ENCODE measurements around the gene ARHGEF4.

Gene ARHGEF4

DNA sequence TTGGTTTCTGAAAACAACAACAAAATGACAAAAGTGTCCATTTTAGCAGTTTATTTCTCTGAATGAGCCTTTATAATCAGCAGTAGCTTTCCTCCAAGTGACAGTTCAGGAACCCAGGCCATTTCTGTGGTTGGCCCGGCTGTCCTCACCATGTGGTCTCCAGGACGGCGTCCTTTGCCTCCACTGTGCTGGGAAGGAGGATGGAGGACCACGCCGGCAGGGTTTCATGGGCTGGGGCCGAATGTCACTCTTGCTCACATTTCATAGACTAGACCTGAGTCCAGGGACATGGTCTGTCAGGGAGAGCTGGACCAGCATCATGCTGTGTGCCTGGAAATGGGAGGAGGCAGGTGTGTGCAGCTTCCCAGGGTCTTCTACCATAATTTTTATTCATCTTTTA lies 50.9 kb downstream of the ARHGEF4 start:
- TF ChIP-seq CTCF (conservative IDR thresholded peaks at IDR 0.05; ENCODE audit: low read length) (no peak), EZH2phosphoT487 (IDR thresholded peaks at IDR 0.05; ENCODE audit: borderline replicate concordance) (no peak)
- no peaks in the 10 kb centered on the region for H3K36me3 ChIP-seq (ENCODE audit: insufficient read depth, low read length)
- H3K27me3 ChIP-seq (ENCODE audit: insufficient read depth, low read length, poor library complexity, severe bottlenecking) = no peaks in the 10 kb centered on the region
- no peak overlapping the region for H3K4me3 ChIP-seq (ENCODE audit: low read length, poor library complexity, severe bottlenecking)
- no peak overlapping the region for H3K9ac ChIP-seq (ENCODE audit: low read depth, low read length, poor library complexity, severe bottlenecking)
- H3F3A ChIP-seq (ENCODE audit: low read depth) = no peaks in the 10 kb centered on the region
- H3K9me2 ChIP-seq (replicated peaks; ENCODE audit: low read depth, low read length) = no peaks in the 10 kb centered on the region
- no peaks in the 10 kb centered on the region for H3K79me2 ChIP-seq (ENCODE audit: insufficient read depth, low read length)
- H3K9me3 ChIP-seq (ENCODE audit: insufficient read depth, low read depth, low read length) = no peaks in the 10 kb centered on the region
- no peak overlapping the region for H3K4me2 ChIP-seq (ENCODE audit: low read depth, low read length, poor library complexity, severe bottlenecking)
- H4K20me1 ChIP-seq (ENCODE audit: insufficient read depth, low read length, poor library complexity, severe bottlenecking) = no peaks in the 10 kb centered on the region
- no peak overlapping the region for H2AFZ ChIP-seq (ENCODE audit: low read length)
- no peaks in the 10 kb centered on the region for H3K4me1 ChIP-seq (ENCODE audit: insufficient read depth, low read length, poor library complexity, severe bottlenecking)

DNA sequence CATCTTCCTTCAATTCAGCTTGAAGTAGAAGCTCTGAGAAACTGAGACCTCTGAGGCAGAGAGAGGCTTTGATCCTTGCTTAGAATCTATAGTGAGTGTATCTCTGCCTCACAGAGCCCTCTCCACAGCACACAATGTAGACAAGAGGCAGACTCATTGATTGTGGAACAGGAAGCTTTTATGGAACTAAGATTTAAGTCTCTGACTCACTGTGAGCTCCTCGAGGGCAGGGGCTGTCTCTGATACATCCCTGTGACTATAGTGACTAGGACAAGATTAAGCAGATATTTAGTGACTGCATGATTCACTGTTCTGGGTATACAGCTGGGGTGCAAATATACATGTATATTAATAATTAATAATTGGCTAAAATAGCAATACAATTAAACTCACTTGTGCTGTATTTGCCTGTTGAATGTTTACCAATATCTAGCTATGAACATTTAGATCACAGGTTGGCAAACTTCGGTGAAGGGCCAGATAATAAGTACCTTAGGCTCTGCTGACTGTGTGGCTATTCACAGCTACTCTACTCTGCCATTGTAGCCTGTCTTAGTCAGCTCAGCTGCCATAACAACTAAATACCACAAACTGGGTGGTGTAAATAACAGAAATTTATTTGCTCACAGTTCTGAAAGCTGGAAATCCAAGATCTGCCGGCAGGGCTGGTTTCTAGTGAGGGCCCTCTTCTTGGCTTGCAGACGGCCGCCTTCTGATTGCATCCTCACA lies 54.4 kb downstream of the ARHGEF4 start:
- H3F3A ChIP-seq (ENCODE audit: low read depth) = no peaks in the 10 kb centered on the region
- no peak overlapping the region for H2AFZ ChIP-seq (ENCODE audit: low read length)
- H3K79me2 ChIP-seq (ENCODE audit: insufficient read depth, low read length) = no peaks in the 10 kb centered on the region
- no peaks in the 10 kb centered on the region for H3K27me3 ChIP-seq (ENCODE audit: insufficient read depth, low read length, poor library complexity, severe bottlenecking)
- H3K4me3 ChIP-seq (ENCODE audit: low read length, poor library complexity, severe bottlenecking) = no peak overlapping the region
- H4K20me1 ChIP-seq (ENCODE audit: insufficient read depth, low read length, poor library complexity, severe bottlenecking) = no peaks in the 10 kb centered on the region
- no peaks in the 10 kb centered on the region for H3K36me3 ChIP-seq (ENCODE audit: insufficient read depth, low read length)
- H3K4me2 ChIP-seq (ENCODE audit: low read depth, low read length, poor library complexity, severe bottlenecking) = no peak overlapping the region
- TF ChIP-seq CTCF (conservative IDR thresholded peaks at IDR 0.05; ENCODE audit: low read length) = no peak
- no peak for TF ChIP-seq EZH2phosphoT487 (IDR thresholded peaks at IDR 0.05; ENCODE audit: borderline replicate concordance)
- H3K9me3 ChIP-seq (ENCODE audit: insufficient read depth, low read depth, low read length) = no peaks in the 10 kb centered on the region; the same call in 1 of the 2 replicates
- H3K4me1 ChIP-seq (ENCODE audit: insufficient read depth, low read length, poor library complexity, severe bottlenecking) = no peaks in the 10 kb centered on the region
- no peaks in the 10 kb centered on the region for H3K9me2 ChIP-seq (replicated peaks; ENCODE audit: low read depth, low read length)
- no peak overlapping the region for H3K9ac ChIP-seq (ENCODE audit: low read depth, low read length, poor library complexity, severe bottlenecking)

DNA sequence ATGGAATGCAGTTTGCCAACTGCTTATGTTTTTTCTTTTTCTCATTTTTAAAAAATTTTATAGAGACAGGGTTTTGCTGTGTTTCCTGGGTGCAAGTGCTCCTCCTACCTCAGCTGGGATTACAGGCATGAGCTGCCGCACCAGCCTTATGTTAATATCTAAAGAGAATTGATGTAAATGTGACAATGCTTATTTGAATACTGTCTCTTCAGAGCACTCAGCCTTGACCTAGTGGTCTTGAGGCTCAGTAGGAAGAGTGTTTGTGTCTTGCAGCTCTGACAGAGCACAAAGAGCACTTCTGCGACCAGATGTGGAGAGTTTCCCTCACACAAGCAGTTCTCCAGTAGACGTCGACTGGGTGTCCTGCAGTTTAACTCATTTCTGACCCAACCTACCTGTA lies 55.3 kb downstream of the ARHGEF4 start:
- Histone ChIP-seq H3F3A (ENCODE audit: low read depth) (no peaks in the 10 kb centered on the region), H3K36me3 (ENCODE audit: insufficient read depth, low read length) (no peaks in the 10 kb centered on the region), H3K4me3 (ENCODE audit: low read length, poor library complexity, severe bottlenecking) (no peak overlapping the region), H3K9ac (ENCODE audit: low read depth, low read length, poor library complexity, severe bottlenecking) (no peak overlapping the region), H3K79me2 (ENCODE audit: insufficient read depth, low read length) (no peaks in the 10 kb centered on the region), H2AFZ (ENCODE audit: low read length) (no peak overlapping the region), H3K4me1 (ENCODE audit: insufficient read depth, low read length, poor library complexity, severe bottlenecking) (no peaks in the 10 kb centered on the region), H3K9me3 (ENCODE audit: insufficient read depth, low read depth, low read length) (no peaks in the 10 kb centered on the region; the same call in 1 of the 2 replicates), H4K20me1 (ENCODE audit: insufficient read depth, low read length, poor library complexity, severe bottlenecking) (no peaks in the 10 kb centered on the region), H3K9me2 (replicated peaks; ENCODE audit: low read depth, low read length) (no peaks in the 10 kb centered on the region), H3K27me3 (ENCODE audit: insufficient read depth, low read length, poor library complexity, severe bottlenecking) (no peaks in the 10 kb centered on the region), H3K4me2 (ENCODE audit: low read depth, low read length, poor library complexity, severe bottlenecking) (no peak overlapping the region)
- TF ChIP-seq EZH2phosphoT487 (IDR thresholded peaks at IDR 0.05; ENCODE audit: borderline replicate concordance) = no peak
- TF ChIP-seq CTCF (conservative IDR thresholded peaks at IDR 0.05; ENCODE audit: low read length) = no peak

Measured in Loucy (cell line).